KOPT-K1 (cell line): ENCODE data around the gene ATP8B3.

Source experiments
- H3K27ac ChIP-seq: fragments of 200-600 bp; sonication (generic); 2 replicates; pipeline ENCODE4 v1.5.1; 2016; ENCODE audit warnings: antibody characterized with exemption, mild to moderate bottlenecking, low read depth, low read length; ENCODE audit not compliant: poor library complexity, severe bottlenecking
- H3K36me3 ChIP-seq: fragments of 200-600 bp; sonication (generic); 2 replicates; pipeline ENCODE4 v1.5.1; 2017; ENCODE audit warnings: antibody characterized with exemption, mild to moderate bottlenecking, low read length, moderate library complexity; ENCODE audit not compliant: insufficient read depth
- H3K9me3 ChIP-seq: fragments of 200-600 bp; sonication (generic); 2 replicates; pipeline ENCODE4 v1.5.1; 2017; ENCODE audit warnings: antibody characterized with exemption, low read length, mild to moderate bottlenecking; ENCODE audit not compliant: insufficient read depth, poor library complexity, severe bottlenecking

ATP8B3 gene

GRCh38 chr19:1811942-1812425, at the start of gene ATP8B3:
Gene ATP8B3 (minus strand): TSS chr19:1812276. CDS start chr19:1811736, 540 bp downstream.
- Histone ChIP-seq H3K9me3 (no peaks in the 10 kb centered on the region), H3K27ac (peak within 1 kb of the TSS; percentile 58), H3K36me3 (peaks cover 43% of the 10 kb centered on the region)

GRCh38 chr19:1861599-1862031, 49.5 kb upstream of the ATP8B3 start:
- H3K36me3 ChIP-seq = no peaks in the 10 kb centered on the region
- H3K9me3 ChIP-seq = no peaks in the 10 kb centered on the region
- H3K27ac ChIP-seq = peak overlapping the region; percentile 66

GRCh38 chr19:1860821-1861598, 48.9 kb upstream of the ATP8B3 start:
- Histone ChIP-seq H3K9me3 (no peaks in the 10 kb centered on the region), H3K27ac (no peak overlapping the region), H3K36me3 (no peaks in the 10 kb centered on the region)

- Histone ChIP-seq H3K36me3 (no peaks in the 10 kb centered on the region), H3K9me3 (no peaks in the 10 kb centered on the region), H3K27ac (no peak overlapping the region)
These were observed 48.1 kb upstream of the ATP8B3 start for GRCh38 chr19:1860042-1860775.

- Histone ChIP-seq H3K27ac (peak overlapping the region; percentile 89), H3K36me3 (no peaks in the 10 kb centered on the region), H3K9me3 (no peaks in the 10 kb centered on the region)
These were observed 47.3 kb upstream of the ATP8B3 start for GRCh38 chr19:1859331-1859781.

GRCh38 chr19:1858412-1859081, 46.5 kb upstream of the ATP8B3 start:
- no peaks in the 10 kb centered on the region for H3K9me3 ChIP-seq
- peak overlapping the region; percentile 89 for H3K27ac ChIP-seq
- 0 out of 2 replicates have a peak, but pooled peaks cover 3% of the 10 kb centered on the region for H3K36me3 ChIP-seq

GRCh38 chr19:1857648-1858326, 45.7 kb upstream of the ATP8B3 start:
- peak overlapping the region; percentile 89 for H3K27ac ChIP-seq
- H3K36me3 ChIP-seq = 0 out of 2 replicates have a peak, but pooled peaks cover 3% of the 10 kb centered on the region
- no peaks in the 10 kb centered on the region for H3K9me3 ChIP-seq

- H3K36me3 ChIP-seq = 0 out of 2 replicates have a peak, but pooled peaks cover 3% of the 10 kb centered on the region
- peak overlapping the region; percentile 89 for H3K27ac ChIP-seq
- H3K9me3 ChIP-seq = no peaks in the 10 kb centered on the region
These were observed 44.9 kb upstream of the ATP8B3 start for GRCh38 chr19:1856698-1857603.

- Histone ChIP-seq H3K27ac (peak overlapping the region; percentile 89), H3K36me3 (0 out of 2 replicates have a peak, but pooled peaks cover 3% of the 10 kb centered on the region), H3K9me3 (no peaks in the 10 kb centered on the region)
These were observed 44.2 kb upstream of the ATP8B3 start for GRCh38 chr19:1856345-1856697.

- 0 out of 2 replicates have a peak, but pooled peaks cover 3% of the 10 kb centered on the region for H3K36me3 ChIP-seq
- no peaks in the 10 kb centered on the region for H3K9me3 ChIP-seq
- H3K27ac ChIP-seq = peak overlapping the region; percentile 89
These were observed 43.8 kb upstream of the ATP8B3 start for GRCh38 chr19:1855828-1856255.

GRCh38 chr19:1855040-1855827, 43.2 kb upstream of the ATP8B3 start:
- 0 out of 2 replicates have a peak, but pooled peaks cover 3% of the 10 kb centered on the region for H3K36me3 ChIP-seq
- H3K9me3 ChIP-seq = no peaks in the 10 kb centered on the region
- peak overlapping the region; percentile 89 for H3K27ac ChIP-seq

GRCh38 chr19:1854542-1855039, 42.5 kb upstream of the ATP8B3 start:
- Histone ChIP-seq H3K27ac (peak overlapping the region; percentile 89), H3K36me3 (0 out of 2 replicates have a peak, but pooled peaks cover 3% of the 10 kb centered on the region), H3K9me3 (no peaks in the 10 kb centered on the region)
